Muscle of arm (tissue), 12 donors: ENCODE data around the gene OR2T35. TPM values are rescaled to one million over a fixed set of nuclear protein-coding genes. Genes with fewer than 3 reads are reported as not detected.

Source experiments
- DNase-seq: peaks from one replicate; pipeline ENCODE4 v3.0.0-alpha.2; 2013
- polyA plus RNA-seq, 12 donors: library from polyadenylated mRNA; unstranded; fragments of 120-200 nt; gene quantifications; one replicate each; pipeline ENCODE4 v1.2.1, GENCODE V29; 2013; ENCODE audit not compliant: insufficient read length in 12 of 12

Gene OR2T35
- polyA plus RNA-seq, 12 donors, result not detected

- no peak for DNase-seq
Observed at GRCh38 chr1:248627971-248628844, 16.9 kb downstream of the OR2T35 start.

- DNase-seq, result no peak
Observed at GRCh38 chr1:248625971-248626370, 19.1 kb downstream of the OR2T35 start.

GRCh38 chr1:248625166-248625565 is 19.9 kb downstream of the OR2T35 start:
- no peak for DNase-seq

GRCh38 chr1:248622570-248623001 is 22.5 kb downstream of the OR2T35 start:
- peak; percentile 2 for DNase-seq

- DNase-seq, result no peak
Observed at GRCh38 chr1:248621770-248622169, 23.3 kb downstream of the OR2T35 start.

- peak; percentile 4 for DNase-seq
Observed at GRCh38 chr1:248618878-248619277, 26.2 kb downstream of the OR2T35 start.

DNA sequence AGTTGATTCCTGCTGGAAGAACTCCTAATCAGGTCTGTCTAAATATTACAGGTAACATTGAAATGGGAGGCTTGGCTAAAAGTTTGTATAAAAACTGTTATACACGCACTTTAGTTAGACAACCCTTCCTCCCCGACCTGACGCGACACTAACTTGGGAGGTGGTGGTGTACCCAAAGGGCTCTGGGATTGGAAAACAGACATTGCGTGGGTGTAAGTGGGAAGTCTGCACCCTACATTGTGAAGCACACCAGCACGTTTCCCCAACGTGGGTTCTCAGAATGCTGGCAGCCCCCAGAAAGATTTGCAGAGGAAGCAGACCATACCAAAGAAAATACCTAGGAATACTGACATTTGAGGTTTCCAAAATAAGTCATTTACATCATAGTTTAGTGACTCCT is 27.0 kb downstream of the OR2T35 start:
- no peak for DNase-seq

DNA sequence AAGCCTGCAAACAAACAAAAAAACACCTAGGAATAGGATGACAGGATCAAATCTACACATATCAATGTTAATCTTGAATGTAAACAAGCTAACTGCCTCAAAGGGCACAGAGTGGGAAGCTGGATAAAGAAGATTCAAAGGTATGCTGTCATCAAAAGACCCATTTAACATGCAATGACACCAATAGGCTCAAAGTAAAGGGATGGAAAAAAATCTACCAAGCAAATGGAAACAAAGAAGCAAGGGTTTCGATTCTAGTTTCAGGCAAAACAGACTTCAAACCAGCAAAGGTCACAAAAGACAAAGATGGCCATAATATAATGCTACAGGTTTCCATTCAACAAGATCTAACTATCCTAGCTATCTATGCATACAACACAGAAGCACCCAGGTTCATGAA is 31.3 kb downstream of the OR2T35 start:
- DNase-seq, result no peak

GRCh38 chr1:248611883-248612414 is 33.1 kb downstream of the OR2T35 start:
- DNase-seq, result no peak

DNA sequence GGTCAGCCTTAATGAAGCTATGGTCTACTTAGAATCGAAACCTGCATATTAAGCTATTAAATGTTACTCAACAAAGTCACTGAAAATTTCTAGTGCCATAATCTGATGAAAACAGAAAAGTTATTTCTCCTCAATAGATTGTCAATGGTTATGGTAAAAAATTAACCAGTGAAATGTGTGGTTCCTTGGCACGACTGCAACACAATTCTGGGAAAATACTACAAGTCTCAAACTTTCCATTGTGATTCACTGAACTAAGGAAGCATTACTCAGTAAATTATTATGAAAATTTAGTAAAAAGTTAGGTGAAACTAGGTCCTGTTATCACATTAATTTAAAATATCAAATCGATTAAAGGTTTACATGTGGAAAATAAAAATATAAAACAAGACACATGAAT is 34.8 kb downstream of the OR2T35 start:
- no peak for DNase-seq

GRCh38 chr1:248599396-248599795 is 45.7 kb downstream of the OR2T35 start:
- DNase-seq, result no peak

DNA sequence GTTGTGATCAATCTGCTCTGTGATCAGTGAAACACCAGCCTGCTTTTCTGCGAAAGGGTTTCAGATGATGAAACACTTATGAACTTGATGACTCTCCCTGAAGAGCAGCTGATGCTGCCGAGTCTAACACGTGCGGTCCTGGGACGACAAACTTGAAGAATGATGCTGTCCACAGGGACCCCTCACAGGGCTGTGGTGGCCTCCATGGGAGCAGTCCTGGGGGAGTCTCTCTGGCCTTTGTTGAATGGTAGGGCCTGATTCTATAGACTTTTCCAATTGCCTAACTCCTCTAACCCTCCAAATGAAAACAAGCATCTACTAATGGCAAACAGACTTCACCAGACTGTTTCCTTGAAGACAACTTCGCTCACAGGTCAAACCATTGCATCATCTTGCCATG is 47.5 kb downstream of the OR2T35 start, which contains the start of gene OR2T10:
Gene OR2T10 (minus strand): TSS at position 112 of the 400 bp plus-strand sequence. CDS start 3,932 bp downstream, outside the sequence.
- DNase-seq, result no peak

- no peak for DNase-seq
Observed at GRCh38 chr1:248596615-248597014, 48.5 kb downstream of the OR2T35 start.

DNA sequence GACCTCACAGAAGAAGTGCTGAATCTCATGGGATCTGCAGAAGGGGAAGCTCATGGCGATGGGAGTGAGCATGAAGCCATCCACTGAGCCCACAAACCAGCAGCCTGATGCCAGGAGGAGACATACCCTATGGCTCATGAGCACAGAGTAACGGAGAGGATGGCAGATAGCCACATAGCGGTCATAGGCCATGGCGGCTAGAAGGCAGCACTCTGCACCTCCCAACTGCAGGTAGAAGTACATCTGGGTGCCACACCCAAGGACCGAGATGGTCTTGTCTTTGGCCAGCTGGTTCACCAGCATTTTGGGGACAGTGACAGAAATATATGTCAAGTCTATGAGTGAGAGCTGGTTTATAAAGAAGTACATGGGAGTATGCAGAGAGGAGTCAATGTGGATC is 51.9 kb downstream of the OR2T35 start:
- DNase-seq, result no peak

DNA sequence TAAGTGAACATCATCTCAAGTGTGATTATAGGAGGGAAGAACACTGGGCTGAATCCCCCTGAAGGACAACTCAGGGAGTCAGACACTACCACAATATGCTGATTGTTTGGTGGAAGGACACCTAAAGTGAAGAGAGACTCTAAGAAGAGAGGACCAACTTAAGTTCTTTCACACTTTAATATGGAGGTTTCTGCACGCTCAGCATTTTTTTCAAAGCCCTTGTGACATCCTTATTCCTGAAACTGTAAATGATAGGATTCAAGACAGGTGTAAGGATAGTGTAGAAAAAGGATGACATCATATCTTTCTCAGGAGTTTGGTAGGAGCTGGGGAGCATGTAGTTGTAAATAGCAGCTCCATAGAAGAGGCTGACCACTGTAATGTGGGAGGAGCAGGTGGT is 52.4 kb downstream of the OR2T35 start:
- no peak for DNase-seq

GRCh38 chr1:248590055-248590454 is 55.0 kb downstream of the OR2T35 start:
- DNase-seq, result no peak

GRCh38 chr1:248589334-248589733 is 55.7 kb downstream of the OR2T35 start:
- no peak for DNase-seq

Other genes with a start within 250 kb of the OR2T35 start
- gene OR2T1, start 242.2 kb downstream of the OR2T35 start, polyA plus RNA-seq, result not detected
- gene OR2T2, start 199.6 kb downstream of the OR2T35 start, polyA plus RNA-seq, result not detected
- gene OR2T3, start 171.9 kb downstream of the OR2T35 start, polyA plus RNA-seq, result not detected
- gene OR2T5, start 156.7 kb downstream of the OR2T35 start, polyA plus RNA-seq, result not detected
- gene OR2G6, start 137.2 kb downstream of the OR2T35 start, polyA plus RNA-seq, result under 1 TPM in 2 of 12 donors, not detected in 10; 0.03 TPM
- not detected for gene OR2T29, start 82.5 kb downstream of the OR2T35 start, polyA plus RNA-seq
- not detected for gene OR2T34, start 70.5 kb downstream of the OR2T35 start, polyA plus RNA-seq
- not detected for gene OR2T10, start 47.6 kb downstream of the OR2T35 start, polyA plus RNA-seq
- under 1 TPM in 1 of 12 donors, not detected in 11; 0.04 TPM for gene OR2T11, start 10.2 kb downstream of the OR2T35 start, polyA plus RNA-seq
- not detected for gene OR2T27, start 10.2 kb upstream of the OR2T35 start, polyA plus RNA-seq
- gene OR14I1, start 57.5 kb upstream of the OR2T35 start, polyA plus RNA-seq, result not detected
- not detected for gene LYPD8, start 110.5 kb upstream of the OR2T35 start, polyA plus RNA-seq
- gene SH3BP5L, start 180.6 kb upstream of the OR2T35 start, polyA plus RNA-seq, result 10 to 100 TPM in 11 of 12 donors, not detected in 1; 16.1 to 22.1 (median 18.2) TPM
- gene ZNF672, start 192.9 kb upstream of the OR2T35 start, polyA plus RNA-seq, result 10 to 100 TPM in 11 of 12 donors, not detected in 1; 12.1 to 19.0 (median 15.7) TPM
- gene ZNF692, start 213.8 kb upstream of the OR2T35 start, polyA plus RNA-seq, result 10 to 100 TPM in 11 of 12 donors, not detected in 1; 22.6 to 54.3 (median 26.1) TPM